ENCODE results near the gene RHOXF2.

The RHOXF2 gene

GRCh38 chrX:120213438-120214265 is 55.2 kb downstream of the RHOXF2 start:
- DNase-seq (ENCODE audit: low read depth in 1 of 2, low spot score in 1 of 2) = peak; percentile 8 to 61
- in situ Hi-C loops (cut with HindIII; ENCODE audit: low pct_unique_long_range_greater_than_20kb, low sequenced_read_pairs) = no loop called here
- TF ChIP-seq JUND (IDR thresholded peaks at IDR 0.05; ENCODE audit: low read depth) = no peak
